HEK293T (cell line): ENCODE data around the gene BCORL1.

Experiments used
- ARNT ChIP-seq: fragments of 450-650 bp; IDR thresholded peaks from 2 replicates; pipeline ENCODE4 v1.6.1; 2017; ENCODE audit warnings: mild to moderate bottlenecking
- BHLHE40 ChIP-seq: fragments of 450-650 bp; IDR thresholded peaks from 2 replicates; pipeline ENCODE4 v1.6.1; 2016; ENCODE audit warnings: mild to moderate bottlenecking, moderate library complexity, borderline replicate concordance
- CTBP1 ChIP-seq: fragments of 450-650 bp; IDR thresholded peaks from 2 replicates; pipeline ENCODE4 v1.6.1; 2016; ENCODE audit warnings: borderline replicate concordance
- FOXK2 ChIP-seq: fragments of 450-650 bp; IDR thresholded peaks from 2 replicates; pipeline ENCODE4 v1.6.1; 2016; ENCODE audit warnings: mild to moderate bottlenecking
- FOXM1 ChIP-seq: fragments of 450-650 bp; IDR thresholded peaks from 2 replicates; pipeline ENCODE4 v1.6.1; 2017; ENCODE audit warnings: mild to moderate bottlenecking, borderline replicate concordance
- HDGF ChIP-seq: fragments of 450-650 bp; IDR thresholded peaks from 2 replicates; pipeline ENCODE4 v1.6.1; 2017; ENCODE audit warnings: antibody characterized with exemption, borderline replicate concordance
- L3MBTL2 ChIP-seq: fragments of 450-650 bp; conservative IDR thresholded peaks from 2 replicates; pipeline ENCODE4 v1.6.1; 2016; ENCODE audit warnings: mild to moderate bottlenecking
- LEF1 ChIP-seq: fragments of 450-650 bp; IDR thresholded peaks from 2 replicates; pipeline ENCODE4 v1.6.1; 2017; ENCODE audit warnings: mild to moderate bottlenecking, borderline replicate concordance
- NFRKB ChIP-seq: fragments of 450-650 bp; IDR thresholded peaks from 2 replicates; pipeline ENCODE4 v1.6.1; 2016; ENCODE audit warnings: mild to moderate bottlenecking, moderate library complexity
- PKNOX1 ChIP-seq: fragments of 450-650 bp; IDR thresholded peaks from 2 replicates; pipeline ENCODE4 v1.6.1; 2016
- SP1 ChIP-seq: fragments of 450-650 bp; IDR thresholded peaks from 2 replicates; pipeline ENCODE4 v1.6.1; 2017
- SUZ12 ChIP-seq: fragments of 450-650 bp; IDR thresholded peaks from 2 replicates; pipeline ENCODE4 v1.6.1; 2016; ENCODE audit warnings: mild to moderate bottlenecking
- TARDBP ChIP-seq: fragments of 450-650 bp; IDR thresholded peaks from 2 replicates; pipeline ENCODE4 v1.6.1; 2016
- ZNF384 ChIP-seq: fragments of 450-650 bp; IDR thresholded peaks from 2 replicates; pipeline ENCODE4 v1.6.1; 2016

DNA sequence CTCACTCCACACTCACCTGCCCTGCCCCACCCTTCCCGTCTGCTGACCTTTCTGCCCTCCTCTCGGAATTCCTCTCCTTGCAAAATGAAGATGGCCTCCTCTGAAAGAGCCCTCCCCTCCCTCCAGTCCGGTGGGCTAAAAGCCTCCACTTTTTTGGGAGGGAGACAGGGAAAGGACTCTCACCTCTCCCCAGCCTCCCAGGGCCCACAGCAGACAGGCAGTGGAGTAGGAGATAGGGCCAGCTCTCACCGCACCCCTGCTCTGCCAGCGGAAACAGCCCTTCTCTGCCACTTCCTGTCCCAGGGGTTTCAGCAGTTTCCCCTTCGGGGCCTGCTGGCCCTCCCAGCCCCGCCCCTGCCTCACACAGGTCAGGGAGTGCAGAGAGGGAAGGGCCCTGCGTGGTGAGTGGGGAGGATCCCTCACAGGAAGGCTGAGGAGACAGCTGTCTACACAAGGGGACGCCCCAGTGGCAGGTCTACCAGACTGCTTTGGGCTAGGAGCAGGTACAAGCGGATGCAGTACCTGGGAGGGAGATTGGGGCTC lies 109.6 kb downstream of the BCORL1 start:
- no peak for TF ChIP-seq HDGF
- TF ChIP-seq SUZ12: no peak
- no peak for TF ChIP-seq ARNT
- TF ChIP-seq SP1: no peak
- TF ChIP-seq ZNF384: no peak
- no peak for TF ChIP-seq FOXM1
- TF ChIP-seq BHLHE40: no peak
- no peak for TF ChIP-seq FOXK2
- TF ChIP-seq TARDBP: no peak
- no peak for TF ChIP-seq L3MBTL2
- TF ChIP-seq NFRKB: no peak
- TF ChIP-seq LEF1: no peak
- TF ChIP-seq CTBP1: no peak
- TF ChIP-seq PKNOX1: no peak
